Right kidney (tissue), 1 donor: ENCODE results near the gene BID.

ENCODE experiments used
- DNase-seq: peaks from one replicate; pipeline ENCODE4 v3.0.0-alpha.2; 2016

BID gene

DNA sequence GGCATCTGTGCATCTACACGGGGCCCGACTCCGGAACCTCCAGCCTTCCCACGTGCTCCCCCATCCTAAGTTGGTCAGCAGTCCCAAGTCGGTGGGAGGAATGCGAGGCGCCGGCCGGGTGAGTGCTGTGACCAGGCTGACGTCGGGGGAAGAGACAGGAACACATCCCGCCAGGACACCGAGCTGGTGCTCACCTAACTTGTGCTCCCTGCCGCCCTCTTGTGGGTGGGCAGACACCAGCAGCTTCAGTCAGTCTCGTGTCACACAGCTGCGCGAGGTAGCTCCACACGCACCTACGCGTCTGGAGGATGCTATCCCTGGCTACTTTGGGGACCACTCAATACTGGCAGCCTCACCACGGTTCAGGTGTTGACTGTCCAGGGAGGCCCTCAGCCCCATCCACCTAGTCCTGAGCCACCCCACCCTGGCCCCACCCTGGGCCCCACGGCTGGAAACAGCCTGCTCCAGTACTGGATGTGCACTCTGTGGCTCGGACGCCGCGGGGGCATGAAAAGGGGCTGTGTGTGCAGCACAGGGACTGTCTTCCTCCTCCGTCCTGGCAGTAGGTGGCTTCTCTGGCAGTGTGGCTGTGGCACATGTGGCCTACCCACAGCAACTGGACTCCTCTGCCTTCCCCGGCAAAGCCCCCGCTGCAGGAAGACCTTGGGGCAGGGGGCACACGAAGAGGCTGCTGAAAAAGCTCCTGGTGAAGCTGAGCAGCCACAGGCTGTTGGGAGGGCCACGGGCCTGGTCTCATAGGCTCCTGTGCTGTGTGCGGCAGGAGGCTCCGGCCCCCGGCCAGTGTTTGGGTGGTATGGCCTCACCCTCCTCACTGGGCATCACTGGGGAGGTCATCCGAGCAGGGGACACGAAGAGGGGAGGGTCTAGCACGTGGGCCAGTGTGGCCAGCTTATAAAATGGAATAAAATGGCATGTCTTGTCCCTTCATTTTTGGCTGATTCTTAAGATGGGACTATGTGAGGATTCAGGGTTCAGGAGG is 11.2 kb upstream of the BID start:
- no peak for DNase-seq

- no peak for DNase-seq
These were observed 10.5 kb upstream of the BID start for GRCh38 chr22:17784776-17785175.

GRCh38 chr22:17783773-17784480 is 9.7 kb upstream of the BID start:
- no peak for DNase-seq

DNA sequence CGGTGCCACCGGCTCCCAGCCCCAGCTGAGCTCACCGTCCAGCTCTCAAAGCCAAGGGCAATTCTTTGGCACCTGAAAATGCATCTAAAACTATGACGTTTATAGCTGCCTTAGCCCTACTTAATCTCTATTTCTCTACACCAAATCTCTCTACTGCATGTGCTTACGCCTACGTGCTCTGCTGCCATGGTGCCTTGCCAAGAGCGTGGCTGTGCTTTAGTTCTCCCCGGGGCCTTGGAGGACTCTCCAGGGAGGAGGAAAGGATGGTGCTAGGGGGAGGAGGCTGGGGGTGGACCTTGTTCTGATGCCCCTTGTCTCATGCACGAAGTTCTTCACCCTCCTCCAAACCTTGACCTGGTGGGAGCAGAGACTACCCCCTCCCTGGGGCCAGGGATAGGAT is 9.0 kb upstream of the BID start:
- no peak for DNase-seq

GRCh38 chr22:17782621-17783020 is 8.4 kb upstream of the BID start:
- DNase-seq = no peak

- DNase-seq = no peak
These were observed 7.9 kb upstream of the BID start for GRCh38 chr22:17782158-17782557.

GRCh38 chr22:17781319-17782031 is 7.2 kb upstream of the BID start:
- DNase-seq = no peak

DNA sequence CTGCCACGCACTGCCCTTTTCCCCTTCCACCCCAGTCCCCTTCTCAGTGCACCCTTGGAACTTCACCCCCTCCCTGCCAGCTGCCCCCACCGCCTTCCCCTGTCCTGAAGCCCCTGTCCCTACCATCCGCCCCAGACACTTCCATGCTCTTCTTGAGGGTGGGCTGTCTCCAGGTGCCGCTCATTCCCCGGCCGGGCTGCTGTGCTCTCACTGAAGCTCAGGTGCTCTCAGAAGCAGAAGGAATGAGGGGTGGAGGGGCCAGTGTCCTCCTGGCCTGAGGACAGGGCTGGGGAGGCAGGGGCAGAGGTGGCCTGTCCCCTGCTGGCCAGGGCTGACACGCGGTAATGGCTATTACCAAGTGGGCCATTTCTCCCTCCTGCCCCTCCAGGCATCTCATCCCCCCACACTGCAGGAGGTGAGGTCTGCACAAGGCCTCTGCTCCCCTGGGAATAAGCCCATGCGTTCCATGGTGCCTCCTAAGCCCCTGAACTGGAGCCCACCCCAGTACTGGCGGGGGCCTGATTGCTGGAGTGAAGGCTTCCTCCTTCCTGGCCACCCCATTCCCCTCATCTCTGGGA is 6.6 kb upstream of the BID start:
- no peak for DNase-seq

DNA sequence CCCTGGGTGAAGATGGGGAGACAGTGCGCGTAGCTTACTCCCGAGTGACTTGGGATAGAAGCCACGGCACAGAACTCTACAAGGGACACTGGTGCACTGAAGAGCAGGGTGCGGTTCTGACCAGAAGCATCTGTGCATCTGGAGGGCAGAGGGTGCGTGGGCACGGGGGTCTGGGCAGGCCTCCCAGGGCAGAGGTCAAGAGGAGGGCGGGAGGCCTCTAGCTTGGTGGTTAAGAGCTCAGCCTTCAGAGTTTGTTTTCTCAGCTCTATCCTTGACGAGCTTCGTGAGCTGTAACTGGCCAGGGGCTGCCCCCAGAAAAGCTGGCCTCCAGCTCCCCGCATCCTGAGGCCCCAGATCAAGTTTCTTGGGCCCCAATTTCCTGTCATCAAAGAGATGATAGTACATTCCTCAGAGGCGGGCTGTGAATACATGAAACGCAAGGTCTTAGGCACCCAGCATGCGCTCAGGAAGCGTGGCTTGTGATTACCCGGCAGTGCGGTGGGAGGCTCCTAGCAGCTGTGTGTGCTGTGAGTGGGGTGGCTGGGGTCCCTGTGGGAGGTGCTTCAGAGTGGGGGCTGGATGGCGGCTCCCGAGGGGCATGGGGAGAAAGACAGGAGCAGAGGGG is 6.0 kb upstream of the BID start:
- DNase-seq = no peak

- no peak for DNase-seq
These were observed 5.2 kb upstream of the BID start for GRCh38 chr22:17779286-17780115.

- no peak for DNase-seq
These were observed 4.2 kb upstream of the BID start for GRCh38 chr22:17778412-17778976.

DNA sequence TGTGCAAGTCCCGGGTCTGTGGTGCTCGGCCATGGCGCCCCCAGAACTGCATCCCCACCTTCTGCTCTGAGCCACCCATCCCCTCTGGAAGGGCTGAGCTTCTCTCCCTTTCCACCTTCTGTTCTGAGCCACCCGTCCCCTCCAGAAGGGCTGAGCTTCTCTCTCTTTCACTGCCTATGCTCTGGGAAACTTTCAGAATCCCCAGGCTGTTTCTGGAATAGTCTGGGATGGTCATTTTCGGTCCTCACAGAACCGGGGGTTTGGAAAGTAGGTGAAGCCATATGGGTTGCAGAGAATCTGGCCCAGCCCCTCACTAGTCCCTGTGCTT is 3.4 kb upstream of the BID start:
- DNase-seq = no peak

DNA sequence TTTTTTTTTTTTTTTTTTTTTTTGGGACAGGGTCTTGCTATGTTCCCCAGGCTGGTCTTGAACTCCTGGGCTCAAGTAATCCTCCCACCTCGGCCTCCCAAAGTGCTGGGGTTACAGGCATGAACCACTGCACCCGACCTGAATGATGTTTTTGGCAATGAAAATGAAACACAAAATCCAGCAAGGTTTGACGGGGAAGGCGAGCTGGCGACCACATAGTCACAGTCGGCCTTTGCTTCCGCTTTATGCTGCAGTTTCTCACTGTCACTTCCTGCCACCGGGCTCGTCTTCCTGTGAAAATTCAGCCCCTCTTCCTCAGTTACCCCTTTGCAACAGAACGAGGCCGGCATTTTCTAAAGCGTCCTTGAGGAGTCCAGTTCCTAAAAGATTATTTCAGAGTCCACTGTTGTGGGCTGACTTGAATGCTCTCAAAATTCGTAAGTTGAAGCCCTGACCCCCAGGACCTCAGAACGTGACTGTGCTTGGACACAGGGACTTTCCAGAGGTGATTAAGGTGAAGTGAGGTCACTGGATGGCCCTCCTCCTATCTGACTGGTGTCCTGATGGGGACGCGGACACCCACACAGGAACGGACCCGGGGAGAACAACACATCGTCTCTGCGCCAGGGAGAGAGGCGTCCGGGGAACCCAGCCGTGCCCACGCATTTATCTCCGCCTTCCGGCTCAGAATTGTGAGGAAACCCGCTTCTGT is 2.9 kb upstream of the BID start:
- no peak for DNase-seq

DNA sequence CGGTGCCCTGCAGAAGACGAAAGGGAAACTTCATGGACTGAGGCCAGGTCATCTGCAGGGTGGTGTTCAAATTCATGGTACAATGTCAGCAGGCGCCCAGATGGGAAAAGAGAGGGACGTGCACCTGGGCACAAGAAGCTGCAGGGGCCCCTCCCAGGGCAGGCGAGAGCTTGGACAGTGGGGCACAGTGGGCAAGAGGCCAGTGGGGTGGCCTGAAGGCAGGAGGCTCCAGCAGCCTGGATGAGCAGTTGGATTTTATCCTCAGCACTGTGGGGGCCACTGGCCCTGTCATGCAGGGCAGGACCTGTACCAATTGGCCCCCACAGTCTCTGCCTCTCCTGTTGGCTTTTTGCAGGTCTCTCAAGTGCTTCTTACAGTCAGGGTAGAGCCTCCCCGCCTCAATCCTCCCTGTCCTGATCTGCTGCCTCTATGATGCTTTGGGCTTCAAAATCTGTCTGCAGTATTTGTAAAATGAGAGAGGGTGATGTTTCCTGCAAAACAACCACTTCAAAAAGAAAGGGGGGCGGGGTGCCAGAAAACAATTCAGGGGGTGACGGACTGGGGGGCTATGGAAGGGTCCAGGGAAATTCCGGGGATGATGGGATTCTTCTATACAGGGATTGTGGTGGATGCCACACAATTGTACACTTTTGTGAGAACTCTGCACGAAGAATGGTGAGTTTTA is 1.7 kb upstream of the BID start:
- DNase-seq = no peak

DNA sequence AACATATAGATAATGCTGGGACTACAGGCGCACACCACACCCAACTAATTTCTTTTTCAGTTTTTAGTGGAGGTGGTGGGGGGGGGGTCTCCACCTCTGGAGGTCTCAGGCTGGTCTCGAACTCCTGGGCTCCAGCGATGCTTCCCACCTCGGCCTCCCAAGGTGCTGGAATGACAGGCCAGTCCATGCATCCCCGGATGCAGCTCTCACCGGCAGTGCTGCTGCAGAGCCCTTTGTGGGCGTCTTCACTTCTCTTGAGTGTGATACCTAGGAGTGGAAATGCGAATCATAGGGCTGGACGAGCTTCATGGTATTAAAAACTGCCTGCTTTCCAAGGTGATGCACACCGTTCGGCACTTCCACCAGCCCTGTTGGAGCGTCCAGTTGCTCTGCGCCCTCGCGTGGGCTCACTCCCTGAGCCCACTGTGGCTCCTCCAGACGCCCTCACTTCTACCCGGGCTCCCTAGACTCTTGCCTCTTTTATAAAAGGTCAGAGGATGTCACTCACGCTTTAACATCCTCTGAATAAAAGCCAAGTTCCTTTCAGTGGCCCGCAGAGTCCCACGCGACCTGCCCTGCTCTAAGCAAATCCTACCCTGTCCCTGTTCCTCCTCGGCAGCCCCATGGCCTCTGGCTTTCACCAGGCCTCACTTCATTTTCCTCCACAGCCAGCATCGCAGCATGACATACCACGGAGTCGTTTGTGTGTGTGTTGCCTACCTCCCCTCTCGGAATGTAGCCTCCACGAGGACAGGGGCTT is 837 bp upstream of the BID start:
- DNase-seq = no peak

DNA sequence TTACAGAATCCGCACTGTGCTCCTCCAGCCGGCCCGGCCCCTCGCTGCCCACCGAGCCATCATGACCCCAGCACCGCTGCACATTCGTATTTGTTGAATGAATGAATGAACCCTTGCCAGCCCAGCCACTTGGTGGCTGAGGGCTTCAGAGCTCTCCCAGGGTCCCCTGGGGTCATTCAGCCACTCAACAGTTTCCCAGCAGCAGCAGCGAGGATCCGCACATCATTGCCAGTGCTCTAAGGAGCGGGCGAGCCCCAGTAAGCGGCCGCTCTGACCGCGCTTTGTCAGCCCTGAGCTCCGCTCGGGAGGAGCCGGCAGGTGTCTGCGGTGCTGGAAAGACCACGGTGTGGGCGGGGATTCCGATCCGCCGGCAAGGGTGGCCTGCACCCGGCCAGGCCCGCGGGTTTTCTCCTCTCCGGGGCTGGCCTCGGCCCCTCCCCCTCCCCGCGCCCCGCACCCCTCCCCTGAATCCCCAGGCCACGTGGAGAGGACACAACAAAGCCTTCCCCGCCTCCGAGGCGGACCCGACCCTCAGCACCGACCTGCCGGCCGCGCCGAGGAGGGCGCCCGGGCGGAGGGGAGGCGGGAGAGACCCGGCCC is 563 bp downstream of the BID start:
- DNase-seq = peak; percentile 74

DNA sequence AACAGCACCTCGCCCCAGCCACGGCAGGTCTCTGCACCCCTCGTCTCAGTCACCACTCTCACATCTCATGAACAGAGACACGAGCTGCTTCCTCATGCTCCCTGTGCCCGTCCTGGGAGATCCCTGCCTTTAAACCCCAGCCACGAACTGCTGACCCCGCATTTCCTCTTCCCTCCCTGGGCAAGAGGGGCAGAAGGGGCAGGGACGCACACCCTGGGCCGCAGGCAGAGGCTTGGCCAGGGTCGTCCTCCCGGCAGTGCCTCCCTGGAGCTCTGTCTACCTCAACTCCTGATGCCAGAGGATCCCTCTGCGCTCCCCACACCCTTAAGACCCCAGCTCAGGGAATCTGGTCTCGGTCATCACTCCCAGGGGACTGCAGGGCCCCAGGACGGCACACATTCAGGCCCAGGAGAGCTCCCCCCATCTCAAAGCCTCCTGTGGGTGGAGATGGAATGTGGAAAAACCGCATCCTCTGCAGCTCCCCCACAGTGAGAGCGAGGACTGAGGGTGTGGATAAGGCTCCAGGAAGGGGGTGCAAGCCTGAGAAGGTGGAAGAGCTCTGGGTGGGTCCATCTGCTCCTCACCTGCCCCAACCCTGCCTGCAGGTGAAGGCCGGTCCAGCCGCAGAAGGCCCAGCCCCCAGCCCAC is 1.2 kb downstream of the BID start:
- DNase-seq = peak; percentile 34
